NCI-H446 treated with DMSO at 0.1 percent for 48 hours (cell line): ENCODE results near the gene POU6F2.
"Not testable (repeated sequence)": the region's sequence is repeated elsewhere in the genome, so short reads cannot be mapped to it uniquely, and the experiment has no call there.

ENCODE experiments used
- DNase-seq: peaks from one replicate; lab custom pipeline; 2025; lab: John Stamatoyannopoulos, UW

The POU6F2 gene

GRCh38 chr7:38992203-38992602, 14.5 kb downstream of the POU6F2 start:
- no peak for DNase-seq

DNA sequence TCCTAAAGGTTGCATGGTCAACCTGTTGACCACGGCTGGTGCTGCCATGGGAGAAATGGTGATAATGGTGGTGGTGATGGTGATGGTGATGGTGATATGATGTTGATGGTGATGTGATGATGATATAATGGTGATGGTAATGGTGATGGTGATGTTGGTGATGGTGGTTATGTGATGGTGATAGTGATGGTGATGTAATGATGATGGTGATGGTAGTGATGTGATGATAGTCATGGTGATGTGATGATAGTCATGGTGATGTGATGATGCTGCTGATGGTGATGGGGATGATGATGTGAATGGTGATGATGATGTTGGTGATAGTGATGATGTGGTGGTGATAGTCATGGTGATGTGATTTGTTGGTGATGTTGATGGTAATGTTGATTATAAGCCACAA, 23.9 kb downstream of the POU6F2 start:
- no peak for DNase-seq

DNA sequence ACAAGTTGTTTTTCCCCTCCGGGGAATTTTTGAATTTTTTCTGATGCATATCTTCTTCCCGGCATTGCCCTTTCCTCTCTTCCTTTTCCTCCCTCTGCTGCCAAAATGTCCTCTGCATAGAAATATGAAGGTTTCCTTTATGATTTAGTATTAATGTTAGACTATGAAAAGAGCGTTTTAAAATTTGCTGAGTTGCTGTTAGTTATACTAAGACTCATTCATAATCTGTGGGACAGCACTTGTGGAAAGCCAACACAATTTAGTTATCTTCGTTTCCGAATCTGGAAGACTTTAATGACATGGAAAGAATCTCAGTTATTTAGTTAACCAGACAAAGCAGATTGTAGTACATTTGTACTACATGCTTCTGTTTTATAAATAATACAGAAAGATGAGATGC, 25.0 kb downstream of the POU6F2 start:
- no peak for DNase-seq

- DNase-seq = no peak
Observed at GRCh38 chr7:39005036-39005435, 27.3 kb downstream of the POU6F2 start.

DNA sequence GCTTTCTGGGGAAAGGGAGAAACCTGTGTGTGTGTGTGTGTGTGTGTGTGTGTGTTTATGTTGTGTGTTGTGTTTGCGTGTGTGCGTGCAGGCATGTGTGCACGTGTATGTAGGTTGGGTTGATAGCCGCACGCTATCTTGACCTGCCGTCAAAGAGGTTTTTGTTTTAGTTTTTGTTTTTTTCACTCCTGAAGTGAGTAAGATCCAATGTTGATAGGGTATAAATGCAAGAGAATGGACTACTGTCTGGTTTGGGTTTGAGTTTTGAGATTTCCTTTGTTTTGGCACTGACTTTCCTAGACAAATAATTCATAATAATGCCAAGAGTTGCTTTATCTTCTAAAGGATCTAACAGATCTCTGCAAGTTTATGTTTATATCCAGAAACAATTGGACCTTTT, 27.8 kb downstream of the POU6F2 start:
- no peak for DNase-seq

DNA sequence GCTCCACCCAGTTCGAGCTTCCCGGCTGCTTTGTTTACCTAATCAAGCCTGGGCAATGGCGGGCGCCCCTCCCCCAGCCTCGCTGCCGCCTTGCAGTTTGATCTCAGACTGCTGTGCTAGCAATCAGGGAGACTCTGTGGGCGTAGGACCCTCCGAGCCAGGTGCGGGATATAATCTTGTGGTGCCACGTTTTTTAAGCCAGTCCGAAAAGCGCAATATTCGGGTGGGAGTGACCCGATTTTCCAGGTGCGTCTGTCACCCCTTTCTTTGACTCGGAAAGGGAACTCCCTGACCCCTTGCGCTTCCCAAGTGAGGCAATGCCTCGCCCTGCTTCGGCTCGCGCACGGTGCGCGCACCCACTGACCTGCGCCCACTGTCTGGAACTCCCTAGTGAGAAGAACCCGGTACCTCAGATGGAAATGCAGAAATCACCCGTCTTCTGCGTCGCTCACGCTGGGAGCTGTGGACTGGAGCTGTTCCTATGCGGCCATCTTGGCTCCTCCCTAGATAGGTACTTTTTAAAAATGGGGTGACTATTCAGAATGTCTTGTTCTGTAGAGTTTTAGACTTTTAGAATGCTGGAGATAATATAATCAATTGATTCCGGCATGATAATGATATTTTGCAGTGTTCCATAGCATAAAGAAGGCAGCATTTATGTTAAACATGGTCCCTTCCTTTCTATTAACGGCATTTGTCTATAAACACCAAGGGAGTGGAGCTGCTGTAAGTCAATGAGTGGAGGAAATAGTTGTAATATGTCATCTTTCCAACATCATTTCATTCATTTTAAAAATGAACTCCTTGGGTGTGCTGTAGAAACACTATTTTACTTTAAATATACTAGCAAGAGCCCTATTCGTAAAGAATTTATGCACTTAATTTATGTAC, 35.6 kb downstream of the POU6F2 start:
- DNase-seq = not testable (repeated sequence)

GRCh38 chr7:39016609-39017008, 38.9 kb downstream of the POU6F2 start:
- DNase-seq = no peak

DNA sequence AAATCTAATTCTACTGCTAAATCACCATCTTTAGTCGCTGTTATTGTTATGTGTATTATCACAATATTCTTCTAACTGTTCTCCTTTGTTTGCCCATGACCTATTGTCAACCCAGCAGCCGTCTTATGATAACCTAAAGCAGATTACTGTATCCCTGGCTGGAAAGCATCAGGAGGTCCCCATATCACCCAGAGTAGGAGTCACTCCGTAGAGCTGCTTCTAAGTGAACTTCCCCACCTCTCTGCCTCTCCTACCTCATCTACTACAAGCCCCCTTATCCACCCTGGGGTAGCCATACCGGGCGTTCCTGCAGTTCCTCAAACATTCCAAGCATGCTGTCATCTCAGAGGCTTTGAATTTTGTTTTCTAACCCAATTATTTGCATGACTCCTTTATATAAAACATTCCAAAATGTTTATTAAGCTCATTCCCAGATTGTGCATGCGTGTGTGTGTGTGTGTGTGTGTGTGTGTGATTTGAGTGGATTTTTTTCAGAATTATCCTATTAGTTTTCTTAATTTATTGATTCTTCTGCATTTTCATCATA, 39.7 kb downstream of the POU6F2 start:
- DNase-seq = no peak

DNA sequence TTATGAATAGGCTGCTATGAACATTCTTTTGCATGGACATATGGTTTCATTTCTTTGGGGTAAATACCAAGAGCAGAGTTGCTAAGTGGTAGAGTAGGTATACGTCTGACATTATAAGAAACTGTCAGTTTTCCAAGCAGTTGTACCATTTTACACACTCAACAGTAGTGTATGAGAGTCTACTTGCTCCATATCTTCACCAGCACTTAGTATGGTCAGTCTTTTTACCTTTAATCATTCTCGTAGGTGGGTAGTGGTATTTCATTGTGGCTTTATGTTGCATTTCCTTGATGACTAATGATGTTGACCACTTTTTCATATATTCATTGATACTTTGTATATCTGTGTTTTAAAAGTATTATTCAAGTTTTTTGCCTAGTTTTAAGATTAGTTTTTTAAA, 45.1 kb downstream of the POU6F2 start:
- no peak for DNase-seq

GRCh38 chr7:39027491-39027890, 49.8 kb downstream of the POU6F2 start:
- no peak for DNase-seq

- no peak for DNase-seq
Observed at GRCh38 chr7:39033885-39034624, 56.3 kb downstream of the POU6F2 start.

GRCh38 chr7:39035156-39035555, 57.4 kb downstream of the POU6F2 start:
- DNase-seq = no peak

GRCh38 chr7:39035903-39036302, 58.2 kb downstream of the POU6F2 start:
- no peak for DNase-seq

- DNase-seq = no peak
Observed at GRCh38 chr7:39042670-39043069, 65.0 kb downstream of the POU6F2 start.

GRCh38 chr7:39043531-39043930, 65.8 kb downstream of the POU6F2 start:
- DNase-seq = no peak

DNA sequence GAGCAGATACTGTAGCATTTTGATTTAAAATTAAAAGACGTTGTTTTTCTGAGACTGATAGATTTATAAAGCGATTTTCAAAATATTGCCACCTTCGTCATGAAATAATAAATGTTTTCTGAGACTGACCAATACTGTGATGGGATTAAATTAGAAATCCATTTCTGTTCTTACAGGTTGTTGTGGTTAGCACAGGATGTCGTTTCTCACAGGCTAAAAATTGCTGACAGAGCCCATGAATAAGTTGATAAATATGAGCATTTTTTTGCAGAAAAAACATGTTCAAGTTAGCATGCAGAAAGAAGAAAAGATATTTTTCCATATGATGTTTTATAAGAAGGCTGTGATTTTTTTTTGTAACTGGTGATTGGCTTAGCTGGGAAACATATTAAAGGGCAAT, 66.8 kb downstream of the POU6F2 start:
- DNase-seq = no peak

DNA sequence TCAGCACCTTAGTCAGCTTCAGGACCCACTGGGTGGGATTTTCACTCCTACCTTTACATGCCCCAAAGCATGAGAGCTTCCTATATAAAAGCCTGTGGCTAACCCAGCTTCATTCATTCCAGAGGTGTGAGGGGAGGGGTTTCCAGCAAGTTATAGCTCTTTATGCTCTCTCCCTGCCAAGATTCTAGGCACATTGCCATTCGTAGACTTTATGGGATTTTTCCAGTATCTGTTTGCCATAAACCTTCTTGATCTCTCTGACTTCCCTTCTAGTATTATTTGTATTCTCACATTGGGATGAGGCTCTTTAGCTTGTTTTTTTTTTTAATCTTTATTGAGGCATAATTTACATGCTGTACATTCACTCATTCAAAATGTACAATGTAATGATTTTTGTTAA, 67.5 kb downstream of the POU6F2 start:
- DNase-seq = no peak

DNA sequence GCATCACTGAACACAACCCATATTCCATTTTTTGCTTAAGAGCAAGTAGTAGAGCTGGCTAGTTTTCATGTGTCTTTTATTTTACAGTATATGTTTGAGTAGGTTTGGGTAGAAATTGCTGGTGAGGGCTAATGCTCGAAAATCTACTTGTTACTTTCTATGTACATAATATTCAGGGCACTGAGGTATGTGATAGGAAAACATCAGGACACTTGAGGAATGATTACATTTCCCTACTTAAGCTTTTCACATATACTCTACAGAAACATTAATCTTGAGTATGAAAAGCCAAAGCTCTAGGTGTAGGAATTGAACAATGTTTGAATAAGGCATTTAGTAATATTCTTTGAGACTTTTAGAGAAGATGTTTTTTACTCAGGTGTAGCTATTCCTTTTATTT, 73.6 kb downstream of the POU6F2 start:
- no peak for DNase-seq

GRCh38 chr7:39051707-39052106, 74.0 kb downstream of the POU6F2 start:
- DNase-seq = no peak

DNA sequence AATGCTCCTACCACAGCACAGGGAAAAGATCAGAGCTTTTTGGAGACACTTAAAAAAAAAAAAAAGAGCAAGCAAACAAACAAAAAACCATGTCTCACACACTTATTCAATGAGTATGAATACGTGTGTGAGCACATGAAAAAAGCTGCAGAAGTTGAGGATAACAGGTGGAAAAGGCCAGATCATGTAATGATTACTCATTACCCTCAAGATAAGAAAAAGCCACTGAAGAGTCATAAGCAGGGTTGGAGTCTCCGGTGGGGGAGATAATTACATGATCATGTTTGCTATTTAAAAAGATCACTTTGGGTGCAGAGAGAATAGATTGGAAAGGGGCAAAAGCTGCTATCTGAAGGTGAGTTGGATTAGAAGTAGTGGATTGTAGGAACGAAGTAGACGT, 77.0 kb downstream of the POU6F2 start:
- no peak for DNase-seq

DNA sequence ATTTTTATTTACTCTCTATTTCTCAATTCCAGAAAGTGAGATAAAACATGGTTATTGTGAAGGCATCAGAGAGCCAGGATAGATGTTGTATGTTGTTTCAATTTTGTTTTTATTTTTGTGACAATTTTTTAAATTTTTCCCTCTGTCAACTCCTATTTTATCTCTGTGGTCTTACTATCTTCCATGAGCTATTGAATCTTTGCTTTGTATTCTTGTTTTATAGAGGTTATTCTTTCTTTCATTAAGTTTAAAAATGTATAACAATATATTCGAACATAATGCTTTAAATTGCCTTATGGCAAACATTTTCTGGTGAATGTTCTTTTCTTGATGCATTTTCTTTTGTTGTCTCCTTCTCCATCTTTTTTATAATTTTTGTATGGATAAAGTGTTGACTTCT, 78.4 kb downstream of the POU6F2 start:
- no peak for DNase-seq

DNA sequence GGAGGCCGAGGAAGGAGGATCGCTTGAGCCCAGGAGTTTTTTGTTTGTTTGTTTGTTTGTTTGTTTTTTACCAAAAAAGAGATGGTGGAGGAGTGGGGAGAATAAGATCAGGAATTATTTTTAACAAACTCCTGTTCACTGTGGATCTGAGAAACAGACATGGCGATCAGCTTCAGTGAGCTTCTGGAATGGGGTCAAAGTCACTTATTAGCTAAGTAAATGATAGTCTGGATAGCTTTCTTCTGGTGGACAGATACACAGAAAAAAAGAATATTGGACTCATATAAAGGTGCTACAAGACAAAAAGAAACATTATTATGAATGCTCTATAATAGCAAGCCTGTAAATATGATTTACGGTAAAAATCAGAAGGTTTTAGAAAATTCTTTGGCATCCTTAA, 85.1 kb downstream of the POU6F2 start:
- no peak for DNase-seq

GRCh38 chr7:39069031-39069430, 91.3 kb downstream of the POU6F2 start:
- DNase-seq = no peak
